SK-N-MC (cell line): ENCODE measurements around the gene IGF2R.

Source experiments
- EZH2 ChIP-seq: fragments of 200-600 bp; sonication (generic); IDR thresholded peaks from one replicate; pipeline ENCODE4 v1.6.1; 2017; ENCODE audit warnings: antibody characterized with exemption
- FOXP2 ChIP-seq: optimal IDR thresholded peaks from 2 replicates; pipeline ENCODE3; 2011; ENCODE audit warnings: mild to moderate bottlenecking, moderate library complexity; ENCODE audit not compliant: insufficient read depth; ENCODE audit errors: extremely low read length, control extremely low read depth
- POLR2AphosphoS5 ChIP-seq: IDR thresholded peaks from 2 replicates; pipeline ENCODE4 v1.6.1; 2012; ENCODE audit warnings: mild to moderate bottlenecking, low read depth, low read length, borderline replicate concordance

- TF ChIP-seq EZH2 (no peak), POLR2AphosphoS5 (no peak), FOXP2 (no peak)
Measured at GRCh38 chr6:160112628-160113299, 143.9 kb downstream of the IGF2R start.
